Adrenal gland (tissue), 12 donors: ENCODE data around the gene HID1. TPM values are rescaled to one million over a fixed set of nuclear protein-coding genes. Genes with fewer than 3 reads are reported as not detected.

ENCODE experiments used
- DNase-seq, 7 donors: peaks; one replicate each; pipeline ENCODE4 v3.0.0-alpha.2; 2019 to 2020
- H3K27ac ChIP-seq, 5 donors: fragments of 200-600 bp; sonication (generic) in 4 of 5; 1 replicate in 3 of 5; 2 replicates in 2 of 5; pipeline versions ENCODE4 v1.5.1 to v1.8.0; 2016 to 2020; ENCODE audit warnings: mild to moderate bottlenecking in 1 of 5
- H3K27me3 ChIP-seq: fragments of 200-600 bp; 2 replicates; pipeline ENCODE4 v1.8.0; 2021
- H3K36me3 ChIP-seq, 2 donors: fragments of 200-600 bp; replicated peaks in 1 of 2; 1 replicate in 1 of 2; 2 replicates in 1 of 2; pipeline versions ENCODE4 v1.5.1 to v1.8.0; 2018 to 2022
- H3K4me1 ChIP-seq, 2 donors: fragments of 200-600 bp; replicated peaks in 1 of 2; 1 replicate in 1 of 2; 2 replicates in 1 of 2; pipeline versions ENCODE4 v1.5.1 to v1.8.0; 2018 to 2021
- H3K4me3 ChIP-seq, 4 donors: fragments of 200-600 bp; sonication (generic) in 3 of 4; one replicate each; pipeline ENCODE4 v1.5.1; 2016 to 2018
- H3K9me3 ChIP-seq, 3 donors: fragments of 200-600 bp; sonication (generic) in 1 of 3; replicated peaks in 1 of 3; 1 replicate in 2 of 3; 2 replicates in 1 of 3; pipeline versions ENCODE4 v1.5.1 to v1.8.0; 2016 to 2021
- CTCF ChIP-seq, 6 experiments: fragments of 450-650 bp in 4 of 6; fragments of 200-600 bp in 2 of 6; sonication (generic) in 1 of 6; IDR thresholded peaks; 1 replicate in 5 of 6; 2 replicates in 1 of 6; pipeline versions ENCODE4 v1.5.1 to v1.8.0; 2016 to 2021; ENCODE audit warnings: antibody characterized with exemption in 6 of 6, mild to moderate bottlenecking in 2 of 6, moderate library complexity in 1 of 6
- POLR2A ChIP-seq, 2 donors: fragments of 450-650 bp; IDR thresholded peaks; one replicate each; pipeline ENCODE4 v1.6.1; 2017; ENCODE audit warnings: antibody characterized with exemption in 2 of 2, mild to moderate bottlenecking in 2 of 2, moderate library complexity in 1 of 2
- WGBS, 4 donors: extraction: QIAGEN DNeasy Blood & Tissue Kit in 2 of 4; methylation state at CpG; one replicate each; pipeline versions ENCODE4 v1.1.5 to v1.1.7; 2013 to 2017; 5-methylcytosine and 5-hydroxymethylcytosine counted together
- intact Hi-C, 2 donors: fragments of 100-400 bp; cut with DNase I; formaldehyde crosslinking; loops; one replicate each; pipeline versions ENCODE4 v1.14.1 to v1.15.0; 2022 to 2023
- polyA plus RNA-seq, 3 donors: library from polyadenylated mRNA; stranded (reverse); fragments of 200-250 nt in 2 of 3; fragments of 350-450 nt in 1 of 3; fragmentation: Illumina TruSeq in 1 of 3; extraction: RNeasy Lipid Tissue Mini Kit (QIAGEN cat#74804) in 1 of 3; gene quantifications; one replicate each; pipeline ENCODE4 v1.2.3, GENCODE V29; 2013 to 2014
- total RNA-seq, 9 donors: library from RNA; depleted of rRNA in 4 of 9; stranded (reverse); fragments of >200 nt in 4 of 9; fragments of 120-200 nt in 1 of 9; fragmentation: NEBNext Ultra II Directional in 1 of 9; extraction: Animal tissue kit (Norgen Biotek cat#: 25700) in 1 of 9; gene quantifications; one replicate each; pipeline versions ENCODE4 v1.1.0 to v1.2.4, GENCODE V29; 2013 to 2023
- donor health status: healthy with polysubstance abuse.
- donor health status: Bipolar disorder and iron deficiency.
- donor health status: DM: yes; HTN: yes; CAD: no.
- donor health status: DM: no; HTN: no; CAD: no.
- donor health status: DM: no; HTN: no; CAD: no.
- donor health status: DM: yes; HTN: yes; CAD: no.

The HID1 gene
- total and polyA plus RNA-seq, 12 donors = 2.8 to 42.6 (median 8.3) TPM

- Histone ChIP-seq H3K36me3 (no peaks in the 10 kb centered on the region), H3K4me1 (no peaks in the 10 kb centered on the region), H3K27me3 (no peaks in the 10 kb centered on the region), H3K27ac (no peak overlapping the region), H3K9me3 (no peaks in the 10 kb centered on the region), H3K4me3 (no peak overlapping the region)
- intact Hi-C loops = no loop called here
- TF ChIP-seq POLR2A (IDR thresholded peaks at IDR 0.05) = no peak
- no peak for TF ChIP-seq CTCF (IDR thresholded peaks at IDR 0.05)
- WGBS, 4 donors = 71 to 79% (median 77%) methylated on average over 11 to 14 of the region's 14 CpGs
- DNase-seq = no peak
Observed at GRCh38 chr17:74901353-74902135, 71.0 kb downstream of the HID1 start.

Other genes with a start within 250 kb of the HID1 start
- 1 to 10 TPM in 8 of 9 donors, under 1 TPM in 1; 0.39 to 6.6 (median 3.5) TPM for gene RAB37, start 235.5 kb downstream of the HID1 start, total RNA-seq
- gene RAB37, start 235.5 kb downstream of the HID1 start, polyA plus RNA-seq = 1 to 10 TPM in 2 of 3 donors, under 1 TPM in 1; 0.57 to 2.3 (median 2.0) TPM
- 100 to 1,000 TPM in 8 of 9 donors, 10 to 100 TPM in 1; 22.0 to 277 (median 211) TPM for gene NHERF1, start 224.1 kb downstream of the HID1 start, total RNA-seq
- gene NHERF1, start 224.1 kb downstream of the HID1 start, polyA plus RNA-seq = 100 to 1,000 TPM in 1 of 3 donors, 10 to 100 TPM in 2; 45.9 to 277 (median 57.8) TPM
- gene NAT9, start 196.4 kb downstream of the HID1 start, total RNA-seq = 100 to 1,000 TPM in 1 of 9 donors, 10 to 100 TPM in 8; 23.1 to 149 (median 57.4) TPM
- gene NAT9, start 196.4 kb downstream of the HID1 start, polyA plus RNA-seq = 100 to 1,000 TPM in 2 of 3 donors, 10 to 100 TPM in 1; 91.6 to 112 (median 104) TPM
- 10 to 100 TPM in 1 of 9 donors, 1 to 10 TPM in 7, under 1 TPM in 1; 0.42 to 16.4 (median 3.2) TPM for gene GRIN2C, start 112.9 kb downstream of the HID1 start, total RNA-seq
- gene GRIN2C, start 112.9 kb downstream of the HID1 start, polyA plus RNA-seq = 1 to 10 TPM in 2 of 3 donors, under 1 TPM in 1; 0.70 to 6.1 (median 3.2) TPM
- 100 to 1,000 TPM; 314 to 835 (median 511) TPM for gene FDXR, start 99.8 kb downstream of the HID1 start, total RNA-seq
- 100 to 1,000 TPM; 159 to 405 (median 254) TPM for gene FDXR, start 99.8 kb downstream of the HID1 start, polyA plus RNA-seq
- 10 to 100 TPM in 5 of 9 donors, 1 to 10 TPM in 4; 1.7 to 15.3 (median 10.4) TPM for gene FADS6, start 79.1 kb downstream of the HID1 start, total RNA-seq
- gene FADS6, start 79.1 kb downstream of the HID1 start, polyA plus RNA-seq = 1 to 10 TPM in 2 of 3 donors, under 1 TPM in 1; 0.92 to 5.1 (median 2.9) TPM
- gene USH1G, start 49.5 kb downstream of the HID1 start, total RNA-seq = 1 to 10 TPM in 7 of 9 donors, under 1 TPM in 2; 0.42 to 5.0 (median 1.3) TPM
- gene USH1G, start 49.5 kb downstream of the HID1 start, polyA plus RNA-seq = under 1 TPM; 0.40 to 0.72 (median 0.40) TPM
- gene OTOP2, start 48.5 kb downstream of the HID1 start, total RNA-seq = under 1 TPM in 1 of 9 donors, not detected in 8; 0.11 TPM
- under 1 TPM in 1 of 3 donors, not detected in 2; 0.03 TPM for gene OTOP2, start 48.5 kb downstream of the HID1 start, polyA plus RNA-seq
- not detected for gene OTOP3, start 36.9 kb downstream of the HID1 start, total RNA-seq
- gene OTOP3, start 36.9 kb downstream of the HID1 start, polyA plus RNA-seq = not detected
- gene CDR2L, start 14.9 kb upstream of the HID1 start, total RNA-seq = 10 to 100 TPM in 6 of 9 donors, 1 to 10 TPM in 3; 1.2 to 17.9 (median 11.5) TPM
- gene CDR2L, start 14.9 kb upstream of the HID1 start, polyA plus RNA-seq = 1 to 10 TPM; 3.7 to 5.6 (median 4.1) TPM
- 100 to 1,000 TPM in 1 of 9 donors, 10 to 100 TPM in 8; 38.7 to 120 (median 60.3) TPM for gene MRPL58, start 39.9 kb upstream of the HID1 start, total RNA-seq
- gene MRPL58, start 39.9 kb upstream of the HID1 start, polyA plus RNA-seq = 10 to 100 TPM; 46.7 to 88.8 (median 57.6) TPM
- gene ATP5PD, start 74.2 kb upstream of the HID1 start, total RNA-seq = 100 to 1,000 TPM; 215 to 452 (median 283) TPM
- gene ATP5PD, start 74.2 kb upstream of the HID1 start, polyA plus RNA-seq = 100 to 1,000 TPM; 393 to 826 (median 646) TPM
- 10 to 100 TPM; 38.2 to 49.2 (median 41.0) TPM for gene KCTD2, start 74.5 kb upstream of the HID1 start, total RNA-seq
- gene KCTD2, start 74.5 kb upstream of the HID1 start, polyA plus RNA-seq = 10 to 100 TPM; 20.6 to 52.4 (median 24.3) TPM
- 1 to 10 TPM in 8 of 9 donors, under 1 TPM in 1; 0.91 to 3.0 (median 1.7) TPM for gene SLC16A5, start 115.2 kb upstream of the HID1 start, total RNA-seq
- gene SLC16A5, start 115.2 kb upstream of the HID1 start, polyA plus RNA-seq = 1 to 10 TPM in 2 of 3 donors, under 1 TPM in 1; 0.77 to 3.9 (median 2.1) TPM
- gene ARMC7, start 137.2 kb upstream of the HID1 start, total RNA-seq = 10 to 100 TPM in 1 of 9 donors, 1 to 10 TPM in 8; 3.7 to 13.8 (median 8.8) TPM
- gene ARMC7, start 137.2 kb upstream of the HID1 start, polyA plus RNA-seq = 1 to 10 TPM; 5.5 to 7.1 (median 5.8) TPM
- gene NT5C, start 159.0 kb upstream of the HID1 start, total RNA-seq = 100 to 1,000 TPM in 1 of 9 donors, 10 to 100 TPM in 8; 33.4 to 112 (median 63.2) TPM
- gene NT5C, start 159.0 kb upstream of the HID1 start, polyA plus RNA-seq = 100 to 1,000 TPM in 2 of 3 donors, 10 to 100 TPM in 1; 20.6 to 124 (median 114) TPM
- 100 to 1,000 TPM in 1 of 9 donors, 10 to 100 TPM in 8; 34.2 to 232 (median 50.9) TPM for gene JPT1, start 181.8 kb upstream of the HID1 start, total RNA-seq
- gene JPT1, start 181.8 kb upstream of the HID1 start, polyA plus RNA-seq = 100 to 1,000 TPM in 2 of 3 donors, 10 to 100 TPM in 1; 98.6 to 161 (median 102) TPM
- gene SUMO2, start 210.2 kb upstream of the HID1 start, total RNA-seq = 100 to 1,000 TPM in 6 of 9 donors, 10 to 100 TPM in 3; 65.2 to 371 (median 265) TPM
- gene SUMO2, start 210.2 kb upstream of the HID1 start, polyA plus RNA-seq = 100 to 1,000 TPM in 1 of 3 donors, 10 to 100 TPM in 2; 54.9 to 331 (median 65.6) TPM
- 10 to 100 TPM; 18.7 to 53.8 (median 30.1) TPM for gene NUP85, start 232.9 kb upstream of the HID1 start, total RNA-seq
- 10 to 100 TPM; 24.1 to 51.5 (median 40.0) TPM for gene NUP85, start 232.9 kb upstream of the HID1 start, polyA plus RNA-seq